OCI-M2 (cell line): ENCODE measurements around the gene NIPAL1.

Source experiments
- DNase-seq: peaks from one replicate; lab custom pipeline; 2025; ENCODE audit not compliant: unreplicated experiment; lab: John Stamatoyannopoulos, UW

NIPAL1 gene

DNA sequence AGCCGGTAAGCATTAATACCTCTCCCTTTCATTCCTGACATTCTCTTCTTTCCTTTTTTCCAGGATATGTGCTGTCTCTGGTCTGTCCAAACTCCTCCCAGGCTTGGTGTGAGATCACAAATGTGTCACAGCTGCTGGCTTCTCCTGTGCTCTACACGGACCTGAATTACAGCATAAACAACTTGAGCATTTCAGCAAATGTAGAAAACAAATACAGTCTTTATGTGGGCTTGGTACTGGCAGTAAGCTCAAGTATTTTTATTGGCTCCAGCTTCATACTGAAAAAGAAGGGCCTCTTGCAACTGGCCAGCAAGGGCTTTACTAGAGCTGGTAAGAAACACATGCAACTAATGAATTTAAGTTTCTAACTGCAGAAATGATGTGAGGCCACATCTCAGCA, 8.4 kb downstream of the NIPAL1 start:
- no peak for DNase-seq

DNA sequence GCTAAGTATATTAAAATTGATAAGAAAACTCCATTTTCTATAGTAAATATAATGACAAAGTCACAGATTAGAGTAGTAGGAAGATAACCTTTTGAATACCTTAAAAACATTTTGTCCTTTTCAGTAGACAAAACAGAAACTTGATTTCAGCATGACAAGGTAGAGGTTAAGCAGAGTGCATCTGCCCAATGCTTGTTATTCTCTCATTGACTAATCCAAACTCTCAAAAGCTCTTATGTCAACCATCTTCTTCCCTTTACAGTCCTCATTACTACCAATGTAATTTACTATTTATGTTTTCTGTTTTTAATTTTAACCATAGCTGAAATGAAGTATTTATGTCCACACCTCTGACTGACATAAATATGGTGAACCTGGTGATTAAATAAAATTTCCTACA, 11.1 kb downstream of the NIPAL1 start:
- no peak for DNase-seq

DNA sequence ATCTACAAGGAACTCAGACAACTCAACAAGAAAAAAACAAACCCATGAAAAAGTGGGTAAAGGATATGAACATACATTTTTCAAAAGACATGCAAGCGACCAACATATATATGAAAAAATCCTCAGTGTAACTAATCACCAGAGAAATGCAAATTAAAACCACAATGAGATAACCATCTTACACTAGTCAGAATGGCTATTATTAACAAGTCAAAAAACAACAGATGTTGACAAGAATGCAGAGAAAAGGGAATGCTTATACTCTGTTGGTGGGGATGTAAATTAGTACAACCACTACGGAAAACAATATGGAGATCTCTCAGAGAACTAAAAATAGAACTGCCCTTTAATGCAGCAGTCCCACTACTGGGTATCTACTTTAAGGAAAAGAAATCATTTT, 12.1 kb downstream of the NIPAL1 start:
- DNase-seq, result no peak

DNA sequence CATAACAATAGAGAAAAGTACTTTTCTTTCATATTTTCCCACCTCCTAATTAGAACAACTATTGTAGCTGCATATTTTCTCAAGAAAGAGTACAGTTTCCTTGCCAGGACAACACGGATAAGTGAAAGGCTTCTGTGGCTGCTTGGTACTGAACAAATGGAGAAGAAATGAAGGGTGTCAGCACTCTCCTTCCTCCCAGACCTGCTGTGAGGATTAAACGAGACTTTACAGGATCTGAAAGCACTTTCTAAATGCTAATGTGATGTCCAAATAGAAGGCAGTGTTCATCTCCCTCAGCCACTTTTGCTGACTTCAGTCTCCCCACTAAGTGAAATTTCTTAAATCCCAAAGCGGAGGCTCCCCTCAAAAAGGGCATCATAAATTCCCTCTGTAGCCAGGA, 13.9 kb downstream of the NIPAL1 start:
- DNase-seq, result no peak

DNA sequence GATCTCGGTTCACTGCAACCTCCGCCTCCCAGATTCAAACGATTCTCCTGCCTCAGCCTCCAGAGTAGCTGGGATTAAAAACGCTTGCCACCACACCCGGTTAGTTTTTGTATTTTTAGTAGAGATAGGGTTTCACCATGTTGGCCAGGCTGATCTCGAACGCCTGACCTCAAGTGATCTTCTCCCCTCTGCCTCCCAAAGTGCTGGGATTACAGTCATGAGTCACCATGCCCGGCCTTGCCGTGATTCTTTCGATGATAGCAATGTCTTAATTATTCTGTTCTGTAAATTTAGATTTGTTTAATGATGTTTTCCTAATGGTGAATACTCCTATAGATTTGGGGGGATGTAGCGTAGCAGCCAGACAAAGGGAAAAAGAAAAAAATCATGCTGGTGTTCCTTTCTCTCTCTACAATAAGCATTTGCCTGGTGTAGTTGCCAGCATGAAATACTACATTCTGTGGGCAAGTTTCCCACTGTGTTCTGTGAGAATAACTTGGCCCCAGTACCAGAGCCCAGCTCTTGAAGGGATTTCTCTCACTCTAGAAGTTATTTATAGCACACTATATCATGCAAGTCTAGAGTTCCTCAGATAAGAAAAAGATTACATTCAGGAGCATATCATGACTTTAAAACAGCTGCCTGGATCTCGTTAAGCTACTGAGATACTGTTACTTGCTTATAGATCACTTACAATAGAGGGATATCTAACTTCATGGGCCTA, 15.4 kb downstream of the NIPAL1 start:
- DNase-seq, result no peak

DNA sequence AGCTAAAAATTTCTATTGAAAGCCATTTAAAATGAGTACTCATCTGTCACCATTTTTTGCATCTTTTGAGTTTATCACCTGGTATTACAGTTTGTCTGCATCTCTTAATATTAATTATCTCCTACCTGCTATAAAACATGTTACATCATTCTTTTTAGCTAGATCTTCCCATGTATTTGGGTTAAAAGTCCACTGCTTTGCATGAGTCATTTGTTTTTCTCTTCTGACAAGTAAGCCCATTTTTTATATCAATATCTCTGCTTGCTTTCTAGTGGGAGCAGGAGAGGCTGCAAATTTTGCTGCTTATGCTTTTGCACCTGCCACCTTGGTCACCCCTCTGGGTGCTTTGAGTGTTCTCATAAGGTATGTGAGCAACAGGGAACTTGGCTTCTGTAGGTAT, 16.1 kb downstream of the NIPAL1 start:
- DNase-seq, result no peak

DNA sequence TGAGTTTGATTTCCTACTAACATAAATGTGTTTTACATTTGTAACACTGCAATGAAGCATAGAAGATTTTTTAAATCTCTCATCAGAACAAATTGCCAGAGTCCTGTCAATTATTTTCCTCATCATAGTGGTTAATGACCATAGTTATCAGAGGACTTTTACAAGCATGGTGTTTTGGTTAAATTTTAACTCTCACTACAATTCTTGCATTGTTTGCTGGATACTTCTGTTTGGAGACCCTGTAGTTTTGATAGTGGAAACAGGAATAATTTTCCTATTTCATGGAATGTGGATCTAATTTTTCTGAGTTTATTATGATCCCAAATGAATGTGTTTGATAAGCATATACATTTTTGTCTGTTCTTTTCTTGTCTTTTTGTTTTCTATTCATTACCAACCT, 16.8 kb downstream of the NIPAL1 start:
- no peak for DNase-seq

DNA sequence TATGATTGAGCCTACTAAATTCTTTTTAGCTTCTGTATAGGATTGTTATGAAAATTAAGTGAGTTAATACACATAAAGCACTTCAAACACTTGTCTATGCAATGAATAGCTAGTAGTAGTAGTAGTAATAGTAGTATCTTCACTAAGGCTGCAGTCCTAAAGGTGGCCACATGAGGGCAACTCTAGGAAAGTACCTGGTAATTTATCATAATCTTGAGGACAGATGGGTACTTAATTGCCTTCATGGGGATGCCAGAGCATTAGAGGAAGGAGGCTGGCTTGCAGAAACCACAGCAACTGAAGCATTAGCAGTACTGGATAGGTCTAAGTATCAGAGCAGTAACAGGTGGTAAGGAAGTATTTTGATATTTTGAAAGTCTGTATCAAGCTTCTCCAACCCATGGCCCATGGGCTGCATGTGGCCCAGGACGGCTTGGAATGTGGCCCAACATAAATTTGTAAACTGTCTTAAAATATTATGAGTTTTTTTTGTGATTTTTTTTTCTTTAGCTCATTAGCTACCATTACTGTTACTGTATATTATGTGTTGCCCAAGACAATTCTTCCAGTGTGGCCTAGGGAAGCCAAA, 17.3 kb downstream of the NIPAL1 start:
- DNase-seq, result no peak

DNA sequence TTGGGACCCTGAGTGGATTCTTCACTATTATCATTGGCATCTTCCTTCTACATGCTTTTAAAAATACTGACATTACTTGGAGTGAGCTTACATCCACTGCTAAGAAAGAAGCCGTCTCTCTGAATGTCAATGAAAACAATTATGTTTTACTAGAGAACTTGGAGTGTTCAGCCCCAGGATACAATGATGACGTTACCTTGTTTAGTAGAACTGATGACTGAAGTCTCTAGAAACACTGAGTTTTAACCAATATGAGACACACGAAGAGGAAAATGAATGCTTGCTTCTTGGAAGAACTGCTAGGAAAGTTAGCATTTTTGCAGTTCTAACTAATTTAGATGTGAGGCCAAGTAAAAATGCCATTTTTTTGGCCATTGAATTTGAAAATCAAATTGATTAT, 19.4 kb downstream of the NIPAL1 start:
- DNase-seq, result no peak

DNA sequence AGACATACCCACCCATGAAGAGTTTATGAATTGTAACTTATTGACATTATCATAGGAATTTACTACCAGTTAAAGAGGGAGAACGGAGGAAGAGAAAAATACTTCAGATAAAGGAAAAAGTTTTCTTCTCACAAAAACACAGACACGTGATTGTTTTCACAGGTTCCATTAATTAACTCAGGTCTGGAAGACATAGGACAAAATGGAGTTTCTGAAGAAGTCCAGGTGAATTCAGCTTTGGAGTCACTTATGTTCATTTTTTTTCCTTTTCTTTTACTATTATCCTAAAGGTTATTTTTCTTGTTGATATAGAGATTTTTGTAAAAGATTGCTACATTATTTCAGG, 20.5 kb downstream of the NIPAL1 start:
- no peak for DNase-seq

DNA sequence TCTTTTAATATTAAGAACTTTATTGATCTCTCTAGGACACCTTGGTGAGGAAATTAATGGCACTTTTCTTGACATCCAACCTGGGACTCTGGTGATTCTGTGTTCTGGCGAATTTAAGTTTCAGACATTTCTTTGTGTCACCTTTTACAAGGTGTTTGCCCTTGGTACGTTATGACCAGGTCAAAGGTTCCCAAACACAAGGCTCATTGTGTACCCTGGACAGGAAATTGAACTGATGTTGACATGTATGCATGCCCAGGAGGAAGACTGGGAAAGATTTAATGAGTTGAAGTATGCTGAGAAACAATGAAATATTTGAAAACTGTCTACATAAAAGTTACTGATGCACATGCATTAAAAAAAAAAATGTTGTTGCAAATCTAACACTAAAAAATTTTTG, 22.1 kb downstream of the NIPAL1 start:
- DNase-seq, result no peak

DNA sequence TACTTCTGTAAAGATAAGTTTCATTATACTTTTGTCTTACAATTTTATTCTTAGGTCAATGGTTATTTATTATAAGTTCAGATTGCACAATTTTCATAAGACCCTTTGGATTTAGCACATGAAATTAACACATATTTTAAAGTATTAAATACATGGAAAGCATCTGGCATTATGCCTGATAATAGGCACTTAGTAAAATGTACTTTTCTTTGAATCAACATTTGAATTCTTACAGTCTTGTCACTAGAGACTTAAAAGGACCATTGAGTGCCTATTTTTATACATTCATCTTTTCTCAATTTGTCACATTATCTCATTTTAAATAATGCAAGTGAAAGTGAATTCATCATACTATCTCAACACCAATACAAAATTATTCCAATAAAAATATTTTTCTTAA, 23.0 kb downstream of the NIPAL1 start:
- no peak for DNase-seq

DNA sequence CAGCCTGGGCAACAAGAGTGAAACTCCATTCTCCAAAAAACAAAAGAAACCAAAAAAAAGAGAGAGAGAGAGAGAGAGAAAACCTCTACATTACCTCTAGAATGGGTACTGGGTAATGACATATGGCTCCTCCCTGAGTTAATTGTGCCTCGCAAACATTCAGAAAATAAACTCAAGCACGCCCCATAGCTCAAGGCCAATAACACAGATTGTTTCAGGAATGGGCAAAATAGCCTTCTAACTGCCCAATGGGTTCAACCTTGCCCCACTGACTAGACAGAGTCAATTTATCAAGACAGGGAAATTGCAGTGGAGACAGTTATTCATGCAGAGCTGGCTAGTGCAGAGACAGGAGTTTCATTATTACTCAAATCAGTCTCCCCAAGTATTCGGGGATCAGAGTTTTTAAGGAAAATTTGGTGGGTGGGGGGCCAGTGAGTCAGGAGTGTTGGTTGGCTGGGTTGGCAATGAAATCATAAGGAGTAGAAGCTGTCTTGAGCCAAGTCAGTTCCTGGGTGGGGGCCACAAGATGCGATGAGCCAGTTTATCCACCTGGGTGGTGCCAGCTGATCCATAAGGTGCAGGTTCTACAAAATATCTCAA, 25.1 kb downstream of the NIPAL1 start:
- no peak for DNase-seq

DNA sequence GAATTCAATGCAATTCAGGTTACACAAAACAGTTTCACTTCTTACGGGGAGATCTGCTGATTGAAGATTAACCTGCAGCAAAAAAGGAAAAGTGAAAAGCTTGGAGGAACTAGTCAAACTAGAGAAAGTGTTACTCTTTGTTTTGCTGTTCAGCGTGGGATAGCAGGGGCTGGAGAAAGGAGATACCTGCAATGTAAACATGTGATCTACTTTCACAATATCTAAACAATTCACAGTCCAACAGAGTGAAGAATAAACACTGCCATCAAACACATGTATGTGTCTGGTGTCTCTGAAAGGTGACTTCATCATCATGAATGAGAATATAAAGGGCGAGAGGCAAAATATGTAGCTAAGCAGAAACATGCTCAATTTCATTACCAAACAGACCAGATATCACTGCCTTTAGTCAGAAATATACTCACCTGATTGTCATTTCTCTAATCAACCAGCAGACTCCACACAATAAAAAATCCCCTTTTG, 26.4 kb downstream of the NIPAL1 start:
- DNase-seq, result no peak

DNA sequence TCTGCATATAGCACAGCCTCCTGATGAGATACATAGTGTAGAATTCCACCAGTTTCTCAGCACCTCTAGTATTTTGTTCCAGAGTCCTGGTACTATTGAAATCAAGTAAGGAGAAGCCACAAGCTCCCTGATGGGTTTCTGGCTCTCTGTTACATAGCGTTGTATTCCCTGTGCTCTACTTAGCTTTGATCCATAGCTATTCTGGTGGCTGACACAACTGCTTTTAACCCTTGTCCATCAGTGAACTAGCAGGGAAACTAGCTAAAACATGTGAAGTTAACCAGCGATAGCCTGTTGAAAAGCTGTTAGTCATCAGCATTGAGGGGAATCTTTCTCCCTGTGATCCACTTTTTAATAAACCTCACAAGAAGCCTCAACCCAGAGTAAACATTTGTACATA, 26.9 kb downstream of the NIPAL1 start:
- DNase-seq, result no peak

DNA sequence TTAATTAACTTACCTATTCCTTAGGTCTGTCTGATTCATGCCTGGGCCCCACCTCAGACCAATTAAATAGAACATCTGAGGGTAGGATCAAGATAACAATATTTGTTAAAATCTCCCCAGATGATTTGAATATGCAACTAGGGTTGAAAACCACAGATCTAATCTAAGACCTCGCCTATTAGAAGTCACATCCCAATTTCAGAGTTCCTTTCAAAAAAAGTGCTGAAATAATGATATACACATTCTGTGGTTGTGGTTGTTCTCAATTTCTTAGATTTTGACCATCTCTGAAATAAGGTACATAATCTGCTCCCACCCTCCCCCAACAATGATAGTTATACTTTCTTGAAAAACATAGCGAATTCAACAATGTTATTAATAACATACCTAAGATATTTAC, 27.7 kb downstream of the NIPAL1 start:
- no peak for DNase-seq

DNA sequence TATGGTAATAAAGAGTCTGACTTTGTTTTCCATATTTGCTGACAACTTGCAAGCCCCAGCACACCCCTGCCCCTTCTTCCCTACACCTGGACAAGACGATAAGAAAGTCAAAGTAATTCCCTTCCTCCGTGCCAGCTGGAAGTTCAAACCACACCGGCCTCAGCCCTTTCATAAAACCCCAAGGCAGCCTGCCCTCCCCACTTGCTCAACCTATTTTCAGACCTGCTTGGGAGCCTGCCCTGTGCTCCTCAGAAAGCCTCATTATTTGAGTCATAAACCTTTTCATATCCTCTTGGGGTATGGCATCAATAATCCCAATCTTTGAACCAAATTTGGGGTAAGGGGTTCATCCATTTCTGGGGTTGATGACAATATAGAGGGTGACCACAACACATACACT, 29.5 kb downstream of the NIPAL1 start:
- no peak for DNase-seq

DNA sequence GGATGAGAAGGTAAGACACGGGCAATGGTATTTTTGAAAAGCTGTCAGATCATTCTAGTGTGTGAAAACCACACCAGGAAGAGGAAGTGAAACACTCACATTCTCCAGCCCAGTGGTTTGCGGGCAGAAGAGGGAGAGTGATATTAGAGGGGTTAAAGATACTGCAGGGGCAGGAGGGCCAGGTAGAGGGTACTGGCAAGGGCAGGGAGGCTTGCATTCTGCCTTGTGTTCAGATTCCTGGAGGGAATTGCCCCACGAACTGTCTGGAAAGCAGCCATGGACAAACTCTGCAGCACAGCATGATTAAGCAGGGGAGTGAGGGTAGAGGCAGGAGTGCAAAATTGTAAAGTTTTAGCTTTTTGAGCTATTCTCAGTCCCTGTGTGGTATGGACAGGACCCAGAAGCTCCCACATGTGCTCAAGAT, 30.9 kb downstream of the NIPAL1 start:
- DNase-seq, result no peak

DNA sequence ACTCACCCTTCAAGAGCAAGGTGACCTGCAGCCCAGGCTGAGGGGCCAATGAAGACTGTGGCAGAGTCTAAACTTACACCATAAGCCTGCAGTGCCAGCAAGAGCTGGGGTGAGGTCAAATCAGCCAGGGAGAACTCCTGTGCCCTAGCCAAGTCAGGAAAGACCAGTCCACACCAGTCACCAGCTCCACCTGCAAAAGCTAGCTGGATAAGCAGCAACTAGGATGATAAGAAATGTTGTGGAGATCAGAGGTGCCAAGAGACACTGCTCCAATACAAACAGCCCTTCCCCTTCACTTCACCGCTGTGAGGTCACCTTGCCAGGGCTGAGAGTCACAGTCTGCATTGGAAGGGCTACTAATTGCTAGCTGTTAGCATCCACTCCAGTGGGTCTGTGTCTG, 31.3 kb downstream of the NIPAL1 start:
- DNase-seq, result peak; percentile 16

DNA sequence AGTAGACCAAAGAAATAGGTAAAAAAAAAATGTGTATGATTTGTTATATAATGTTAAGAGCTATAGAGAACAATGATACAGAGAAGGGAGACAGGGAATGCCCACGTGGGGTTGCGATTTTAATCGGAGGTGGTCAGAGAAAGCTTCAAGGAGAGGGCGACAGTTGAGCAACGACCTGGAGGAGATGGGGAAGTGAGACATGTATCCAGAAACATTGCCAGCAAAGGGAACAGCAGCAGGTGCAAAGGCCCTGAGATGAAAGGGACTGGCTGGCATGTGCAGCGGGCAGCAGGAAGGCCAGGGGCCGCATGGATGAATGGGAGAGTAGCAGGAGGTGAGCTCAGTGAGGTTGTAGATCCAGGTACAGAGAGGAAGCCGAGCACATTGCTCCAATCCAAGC, 32.9 kb downstream of the NIPAL1 start:
- DNase-seq, result no peak

DNA sequence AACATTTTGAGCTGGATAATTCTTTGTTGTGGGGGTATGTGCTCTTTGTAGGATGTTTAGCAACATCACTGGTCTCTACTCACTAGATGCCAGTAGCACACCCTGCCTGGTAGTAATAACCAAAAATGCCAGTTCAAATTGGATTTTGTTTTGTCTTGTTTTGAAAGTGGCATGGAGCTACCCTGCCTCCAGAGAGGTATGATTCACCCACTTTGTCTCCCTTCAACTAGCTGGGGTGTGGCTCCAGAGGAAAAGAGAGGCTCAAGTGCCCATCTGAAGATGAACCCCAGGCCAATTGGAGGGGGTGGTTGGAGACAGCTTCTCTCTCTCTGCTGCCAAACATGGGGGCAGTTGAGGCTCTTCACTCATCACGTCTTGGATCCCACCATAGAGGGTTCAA, 34.5 kb downstream of the NIPAL1 start:
- DNase-seq, result no peak

DNA sequence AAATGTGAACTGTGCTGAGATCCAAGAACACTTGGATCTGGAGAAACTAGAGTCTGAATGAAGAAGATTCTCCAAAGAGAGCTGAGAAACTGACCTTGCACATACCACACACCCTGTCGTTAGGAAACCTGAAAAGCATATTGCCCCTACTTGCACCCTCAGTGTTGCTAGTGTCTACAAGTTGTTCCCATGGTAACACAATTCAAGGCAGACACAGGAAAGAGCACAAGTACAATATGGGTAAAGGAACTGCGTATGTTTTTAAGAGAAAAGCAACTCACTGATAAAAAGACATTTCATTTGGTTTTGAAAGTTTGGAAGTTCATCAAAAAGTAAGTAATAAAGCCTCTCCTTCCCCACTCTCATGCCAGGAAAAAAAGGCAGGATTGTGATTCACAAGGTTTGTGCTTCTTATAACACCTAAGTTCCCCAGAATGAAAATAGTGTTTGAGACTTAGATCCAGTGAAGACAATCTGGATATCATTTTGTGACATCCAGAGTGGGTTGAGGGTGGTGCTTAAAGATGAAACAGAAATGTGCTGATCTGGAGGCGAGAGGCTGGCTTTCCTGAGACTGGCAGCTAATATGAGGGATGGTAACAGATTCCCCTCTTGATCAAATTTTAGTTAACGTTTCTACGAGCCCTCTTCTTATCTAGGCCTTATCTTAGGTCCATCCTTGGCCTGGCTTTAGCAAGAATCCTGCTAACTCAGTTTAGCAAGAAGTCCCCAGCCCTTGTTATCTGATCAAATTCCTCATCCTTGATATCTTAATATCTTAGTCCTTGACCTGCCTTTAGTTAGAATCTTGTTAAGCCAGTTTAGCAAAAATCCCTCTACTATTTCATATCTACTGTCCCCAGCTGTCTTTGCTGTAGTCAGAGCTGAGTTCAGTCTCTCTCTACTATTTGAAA, 42.3 kb downstream of the NIPAL1 start:
- no peak for DNase-seq
